Coronary artery (tissue), 2 donors: ENCODE measurements around the gene PPHLN1.
"Not testable (repeated sequence)": the region's sequence is repeated elsewhere in the genome, so short reads cannot be mapped to it uniquely, and the experiment has no call there.

Experiments
- DNase-seq: peaks from one replicate; pipeline ENCODE4 v3.0.0-alpha.2; 2017; ENCODE audit warnings: low spot score
- H3K27ac ChIP-seq, 2 donors: fragments of 200-600 bp; sonication (generic); one replicate each; pipeline ENCODE4 v1.5.1; 2016 to 2019
- H3K4me3 ChIP-seq: fragments of 200-600 bp; sonication (generic); 2 replicates; pipeline ENCODE4 v1.5.1; 2016; ENCODE audit warnings: mild to moderate bottlenecking, moderate library complexity
- TF ChIP-seq, protein P1 (sequence below): fragments of 200-600 bp; sonication (generic); IDR thresholded peaks from one replicate; pipeline ENCODE4 v1.5.1; 2019; ENCODE audit warnings: antibody characterized with exemption

Gene PPHLN1

DNA sequence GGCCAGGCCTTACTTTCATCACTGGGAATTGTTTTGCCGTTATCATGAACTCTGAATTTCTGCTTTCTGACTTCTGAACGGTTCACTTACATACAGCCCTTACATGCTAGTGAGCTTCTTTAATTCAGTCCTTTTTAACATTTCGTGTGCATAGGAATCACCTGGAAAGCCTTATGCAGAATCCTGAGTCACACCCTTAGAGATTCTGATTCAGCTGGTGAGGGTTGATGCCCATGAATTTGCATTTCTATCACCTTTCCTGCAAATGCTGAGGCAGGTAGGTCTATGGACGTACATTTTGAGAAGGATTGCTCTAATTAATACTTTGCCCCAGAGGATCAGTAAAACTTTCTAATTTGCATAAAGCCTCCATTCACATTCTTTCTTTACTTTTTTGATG lies 44.0 kb downstream of the PPHLN1 start:
- Histone ChIP-seq H3K4me3 (no peak overlapping the region), H3K27ac (no peak overlapping the region)
- TF ChIP-seq, protein P1, sequence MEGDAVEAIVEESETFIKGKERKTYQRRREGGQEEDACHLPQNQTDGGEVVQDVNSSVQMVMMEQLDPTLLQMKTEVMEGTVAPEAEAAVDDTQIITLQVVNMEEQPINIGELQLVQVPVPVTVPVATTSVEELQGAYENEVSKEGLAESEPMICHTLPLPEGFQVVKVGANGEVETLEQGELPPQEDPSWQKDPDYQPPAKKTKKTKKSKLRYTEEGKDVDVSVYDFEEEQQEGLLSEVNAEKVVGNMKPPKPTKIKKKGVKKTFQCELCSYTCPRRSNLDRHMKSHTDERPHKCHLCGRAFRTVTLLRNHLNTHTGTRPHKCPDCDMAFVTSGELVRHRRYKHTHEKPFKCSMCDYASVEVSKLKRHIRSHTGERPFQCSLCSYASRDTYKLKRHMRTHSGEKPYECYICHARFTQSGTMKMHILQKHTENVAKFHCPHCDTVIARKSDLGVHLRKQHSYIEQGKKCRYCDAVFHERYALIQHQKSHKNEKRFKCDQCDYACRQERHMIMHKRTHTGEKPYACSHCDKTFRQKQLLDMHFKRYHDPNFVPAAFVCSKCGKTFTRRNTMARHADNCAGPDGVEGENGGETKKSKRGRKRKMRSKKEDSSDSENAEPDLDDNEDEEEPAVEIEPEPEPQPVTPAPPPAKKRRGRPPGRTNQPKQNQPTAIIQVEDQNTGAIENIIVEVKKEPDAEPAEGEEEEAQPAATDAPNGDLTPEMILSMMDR = no peak
- no peak for DNase-seq

- no peak for DNase-seq
- Histone ChIP-seq H3K27ac (no peak overlapping the region), H3K4me3 (no peak overlapping the region)
- TF ChIP-seq, protein P1 = peak; percentile 45
Measured at GRCh38 chr12:42372154-42372791, 46.3 kb downstream of the PPHLN1 start.

DNA sequence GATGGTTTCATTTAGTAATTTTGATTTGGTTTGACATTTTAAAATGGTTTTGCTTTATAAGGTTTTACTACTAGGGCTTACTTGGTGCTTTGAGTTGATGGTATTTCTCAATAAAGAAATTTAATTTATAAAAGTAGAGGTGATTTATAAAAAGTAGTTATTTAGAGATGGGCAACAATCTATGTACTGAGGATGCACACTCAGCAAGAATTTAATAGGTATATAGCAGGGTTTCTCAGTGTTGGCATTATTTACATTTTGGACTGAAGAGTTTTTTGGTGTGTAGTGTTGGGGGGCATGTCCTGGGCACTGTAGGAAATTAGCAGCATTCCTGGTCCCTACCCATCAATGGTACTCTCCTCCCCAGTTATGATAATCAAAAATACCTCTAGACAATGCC lies 47.7 kb downstream of the PPHLN1 start:
- TF ChIP-seq, protein P1 = no peak
- Histone ChIP-seq H3K27ac (no peak overlapping the region), H3K4me3 (no peak overlapping the region)
- DNase-seq = no peak

GRCh38 chr12:42380733-42381132 lies 54.8 kb downstream of the PPHLN1 start:
- Histone ChIP-seq H3K4me3 (no peak overlapping the region), H3K27ac (no peak overlapping the region)
- TF ChIP-seq, protein P1 = no peak
- DNase-seq = no peak

DNA sequence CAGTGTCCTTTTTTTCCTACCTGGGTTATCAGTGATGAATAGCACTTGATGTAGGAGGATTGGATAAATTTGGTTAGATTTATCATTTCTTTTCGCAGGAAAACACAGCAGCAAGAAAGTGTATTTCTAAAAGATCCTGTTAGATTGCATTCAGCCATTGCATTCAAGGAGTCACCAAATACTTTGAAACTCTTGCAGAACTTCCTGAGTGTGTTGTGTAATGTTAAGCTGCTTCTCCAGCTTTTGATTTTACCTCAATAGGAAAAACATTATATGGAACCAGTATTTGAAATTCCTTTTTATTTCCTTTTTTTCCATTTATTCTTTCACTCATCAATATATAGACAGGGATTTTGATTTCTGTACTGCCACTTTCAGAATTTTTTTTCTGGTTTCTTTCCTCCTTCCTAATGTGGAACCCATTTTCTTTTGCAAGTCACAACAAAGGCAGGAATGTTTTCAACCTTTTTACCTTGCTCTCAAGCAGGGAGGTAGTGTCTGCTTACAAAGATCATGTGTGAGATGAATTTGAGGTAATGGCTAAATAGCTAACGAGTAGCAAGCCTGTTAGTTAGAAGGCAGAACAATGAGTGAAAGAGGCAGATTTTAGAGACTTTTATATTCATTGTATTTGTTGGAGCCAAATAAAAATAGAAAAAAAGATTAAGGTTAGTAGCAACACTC lies 56.2 kb downstream of the PPHLN1 start:
- TF ChIP-seq, protein P1 = no peak
- no peak for DNase-seq
- H3K4me3 ChIP-seq = no peak overlapping the region
- no peak overlapping the region for H3K27ac ChIP-seq

- Histone ChIP-seq H3K27ac (no peak overlapping the region), H3K4me3 (no peak overlapping the region)
- TF ChIP-seq, protein P1 = no peak
- DNase-seq = no peak
Measured at GRCh38 chr12:42385326-42385841, 59.4 kb downstream of the PPHLN1 start.

GRCh38 chr12:42386308-42386707 lies 60.3 kb downstream of the PPHLN1 start:
- TF ChIP-seq, protein P1 = no peak
- no peak for DNase-seq
- no peak overlapping the region for H3K4me3 ChIP-seq
- H3K27ac ChIP-seq = no peak overlapping the region

GRCh38 chr12:42388086-42388485 lies 62.1 kb downstream of the PPHLN1 start:
- H3K4me3 ChIP-seq, H3K27ac ChIP-seq, DNase-seq: not testable (repeated sequence)
